HCT116 (cell line): ENCODE measurements around the gene OR4E1. TPM values are rescaled to one million over a fixed set of nuclear protein-coding genes. Genes with fewer than 3 reads are reported as not detected.
"Not testable (repeated sequence)": the region's sequence is repeated elsewhere in the genome, so short reads cannot be mapped to it uniquely, and the experiment has no call there.

Experiments used
- ATAC-seq: fragments of 200-7000 bp; cut with Tn5 transposase; 2 replicates; pipeline ENCODE4 v1.9.1; 2020; ENCODE audit warnings: mild to moderate bottlenecking, moderate library complexity
- BruUV-seq: library from RNA; stranded (reverse); fragments of 400-500 nt; replicated peaks from 2 replicates; lab custom pipeline; 2021; lab: Mats Ljungman, UMichigan
- CTCF ChIA-PET: fragments of 300-600 bp; sonication (Branson Sonifier 250); formaldehyde crosslinking; loops from one replicate; lab custom pipeline; 2021; ENCODE audit warnings: antibody characterized with exemption; lab: Charles Lee
- POLR2A ChIA-PET: fragments of 300-600, 350-600 bp; sonication (Branson Sonifier 250); formaldehyde crosslinking; loops from one replicate; lab custom pipeline; 2021; ENCODE audit warnings: antibody characterized with exemption; lab: Charles Lee
- RAD21 ChIA-PET, 2 experiments: fragments of 300-600 bp; sonication (Branson Sonifier 250); formaldehyde crosslinking; loops; one replicate each; lab custom pipeline; 2023; ENCODE audit warnings: low total read pairs in 2 of 2; ENCODE audit not compliant: uncharacterized antibody in 2 of 2, unreplicated experiment in 2 of 2, low non-redundant PET in 1 of 2; lab: Charles Lee
- DNase-seq: peaks from one replicate; pipeline ENCODE4 v3.0.0-alpha.2; 2010; ENCODE audit warnings: low read depth, low spot score
- H2AFZ ChIP-seq: fragments of 200-600 bp; shearing (Covaris generic), sonication (generic); 2 replicates; pipeline ENCODE4 v1.6.1; 2017; ENCODE audit warnings: low read depth, mixed run types, mixed read lengths, antibody characterized with exemption, low read length; ENCODE audit not compliant: poor library complexity, severe bottlenecking
- H3K27ac ChIP-seq: 2 replicates; pipeline ENCODE4 v1.5.1; 2012; ENCODE audit warnings: low read depth, low read length
- H3K27me3 ChIP-seq: fragments of 200-600 bp; sonication (generic); 2 replicates; pipeline ENCODE4 v1.6.1; 2016; ENCODE audit warnings: mixed run types, low read length, mixed read lengths; ENCODE audit not compliant: insufficient read depth
- H3K36me3 ChIP-seq, 2 experiments: fragments of 200-500 bp in 1 of 2; fragments of 200-600 bp in 1 of 2; sonication (Bioruptor generic) in 1 of 2; sonication (generic) in 1 of 2; 2 replicates each; pipeline versions ENCODE4 v1.5.1 to v1.6.1; 2014 to 2016; ENCODE audit warnings: low read length in 2 of 2, inconsistent platforms in 1 of 2, mixed read lengths in 1 of 2, mixed run types in 1 of 2; ENCODE audit not compliant: insufficient read depth in 2 of 2, control insufficient read depth in 1 of 2
- H3K4me1 ChIP-seq, 2 experiments: fragments of 200-600 bp in 1 of 2; sonication (generic) in 1 of 2; 2 replicates each; pipeline versions ENCODE4 v1.5.1 to v1.6.1; 2012 to 2017; ENCODE audit warnings: low read length in 2 of 2, inconsistent platforms in 1 of 2, mild to moderate bottlenecking in 1 of 2, mixed read lengths in 1 of 2, mixed run types in 1 of 2, moderate library complexity in 1 of 2; ENCODE audit not compliant: insufficient read depth in 2 of 2, control insufficient read depth in 1 of 2
- H3K4me2 ChIP-seq: fragments of 200-600 bp; sonication (generic); 2 replicates; pipeline ENCODE4 v1.6.1; 2017; ENCODE audit warnings: mixed run types, low read length, mixed read lengths
- H3K4me3 ChIP-seq, 2 experiments: fragments of 200-600 bp in 1 of 2; sonication (generic) in 1 of 2; replicated peaks in 1 of 2; 2 replicates each; pipeline ENCODE4 v1.5.1; 2011 to 2016; ENCODE audit warnings: low read length in 2 of 2, control low read depth in 1 of 2, low read depth in 1 of 2, mild to moderate bottlenecking in 1 of 2, mixed read lengths in 1 of 2, mixed run types in 1 of 2
- H3K79me2 ChIP-seq: fragments of 200-600 bp; sonication (generic); 2 replicates; pipeline ENCODE4 v1.6.1; 2017; ENCODE audit warnings: mild to moderate bottlenecking, mixed run types, low read length, moderate library complexity, mixed read lengths; ENCODE audit not compliant: insufficient read depth
- H3K9ac ChIP-seq: fragments of 200-600 bp; sonication (generic); 2 replicates; pipeline ENCODE4 v1.6.1; 2016; ENCODE audit warnings: low read length, mixed read lengths
- H3K9me2 ChIP-seq: fragments of 200-600 bp; sonication (generic), shearing (Covaris generic); 2 replicates; pipeline ENCODE4 v1.6.1; 2017; ENCODE audit warnings: mixed run types, mild to moderate bottlenecking, moderate library complexity; ENCODE audit not compliant: insufficient read depth
- H3K9me3 ChIP-seq, 2 experiments: fragments of 200-500 bp in 1 of 2; fragments of 200-600 bp in 1 of 2; sonication (Bioruptor generic) in 1 of 2; sonication (generic) in 1 of 2; 2 replicates each; pipeline ENCODE4 v1.6.1; 2014 to 2017; ENCODE audit warnings: low read length in 2 of 2, mixed read lengths in 2 of 2, inconsistent platforms in 1 of 2, low read depth in 1 of 2, mild to moderate bottlenecking in 1 of 2, mixed run types in 1 of 2, moderate library complexity in 1 of 2; ENCODE audit not compliant: control insufficient read depth in 1 of 2, insufficient read depth in 1 of 2
- H4K20me1 ChIP-seq: fragments of 200-600 bp; sonication (generic), shearing (Covaris generic); 2 replicates; pipeline ENCODE4 v1.6.1; 2017; ENCODE audit warnings: mixed run types, mild to moderate bottlenecking, moderate library complexity; ENCODE audit not compliant: insufficient read depth
- CBX3 ChIP-seq: IDR thresholded peaks from 2 replicates; pipeline ENCODE4 v1.6.1; 2012; ENCODE audit warnings: low read depth
- CEBPB ChIP-seq: IDR thresholded peaks from 2 replicates; pipeline ENCODE4 v1.6.1; 2012; ENCODE audit warnings: low read depth
- EGR1 ChIP-seq: IDR thresholded peaks from 2 replicates; pipeline ENCODE4 v1.6.1; 2012; ENCODE audit warnings: low read depth
- POLR2A ChIP-seq: IDR thresholded peaks from 2 replicates; pipeline ENCODE4 v1.7.0; 2011; ENCODE audit warnings: borderline replicate concordance; ENCODE audit not compliant: insufficient read depth, insufficient read length; ENCODE audit errors: extremely low read depth
- RAD21 ChIP-seq: IDR thresholded peaks from 2 replicates; pipeline ENCODE4 v1.6.1; 2012; ENCODE audit warnings: low read depth, mild to moderate bottlenecking
- SIN3A ChIP-seq: IDR thresholded peaks from 2 replicates; pipeline ENCODE4 v1.6.1; 2012; ENCODE audit warnings: low read depth
- SP1 ChIP-seq: IDR thresholded peaks from 2 replicates; pipeline ENCODE4 v1.6.1; 2012; ENCODE audit warnings: low read depth
- TCF7L2 ChIP-seq: IDR thresholded peaks from 2 replicates; pipeline ENCODE4 v1.7.0; 2011; ENCODE audit warnings: borderline replicate concordance, inconsistent platforms; ENCODE audit not compliant: insufficient read depth, insufficient read length; ENCODE audit errors: extremely low read depth
- ZFX ChIP-seq: fragments of 450-650 bp; IDR thresholded peaks from 2 replicates; pipeline ENCODE4 v1.6.1; 2017
- ZNF274 ChIP-seq: fragments of 200-500 bp; sonication (Bioruptor generic); IDR thresholded peaks from 2 replicates; pipeline ENCODE4 v1.6.1; 2014; ENCODE audit warnings: mild to moderate bottlenecking, low read depth, low read length, inconsistent platforms
- intact Hi-C: fragments of 100-400 bp; cut with micrococcal nuclease; formaldehyde crosslinking; loops from 2 replicates; pipeline ENCODE4 v1.10.0; 2022
- total RNA-seq: library from RNA; stranded (reverse); gene quantifications from one replicate; pipeline ENCODE4 v1.2.1, GENCODE V29; 2021; ENCODE audit not compliant: unreplicated experiment
- TF ChIP-seq, protein P1 (sequence below), 3 experiments: fragments of 200-600 bp in 1 of 3; sonication (generic) in 1 of 3; IDR thresholded peaks in 2 of 3; conservative IDR thresholded peaks in 1 of 3; 2 replicates each; pipeline ENCODE4 v1.5.1; 2012 to 2017; ENCODE audit warnings: low read depth in 2 of 3, low read length in 2 of 3, antibody characterized with exemption in 1 of 3, borderline replicate concordance in 1 of 3, control low read depth in 1 of 3, mild to moderate bottlenecking in 1 of 3, mixed read lengths in 1 of 3, mixed run types in 1 of 3, moderate library complexity in 1 of 3; ENCODE audit not compliant: insufficient read depth in 1 of 3

Gene OR4E1
- total RNA-seq, 1 experiment from 2014 or later, result not detected

DNA sequence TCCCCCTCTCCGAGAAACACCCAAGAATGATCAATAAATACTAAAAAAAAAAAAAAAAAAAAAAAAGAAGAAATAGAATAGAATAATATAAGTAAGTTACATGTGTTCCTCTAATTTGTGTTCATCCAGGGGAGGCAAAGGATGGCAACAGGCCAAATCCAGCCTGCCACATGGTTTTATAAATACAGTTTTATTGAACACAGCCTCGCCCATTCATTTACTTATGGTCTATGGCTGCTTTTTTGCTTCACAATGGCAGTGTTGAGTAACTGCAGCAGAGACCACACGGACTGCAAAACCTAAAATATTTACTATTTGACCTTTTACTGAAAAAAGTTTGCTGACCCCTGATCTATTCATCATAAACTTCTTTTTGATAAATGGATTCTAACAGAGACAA is 24.9 kb upstream of the OR4E1 start:
- H4K20me1 ChIP-seq, CTCF ChIA-PET: not testable (repeated sequence)

DNA sequence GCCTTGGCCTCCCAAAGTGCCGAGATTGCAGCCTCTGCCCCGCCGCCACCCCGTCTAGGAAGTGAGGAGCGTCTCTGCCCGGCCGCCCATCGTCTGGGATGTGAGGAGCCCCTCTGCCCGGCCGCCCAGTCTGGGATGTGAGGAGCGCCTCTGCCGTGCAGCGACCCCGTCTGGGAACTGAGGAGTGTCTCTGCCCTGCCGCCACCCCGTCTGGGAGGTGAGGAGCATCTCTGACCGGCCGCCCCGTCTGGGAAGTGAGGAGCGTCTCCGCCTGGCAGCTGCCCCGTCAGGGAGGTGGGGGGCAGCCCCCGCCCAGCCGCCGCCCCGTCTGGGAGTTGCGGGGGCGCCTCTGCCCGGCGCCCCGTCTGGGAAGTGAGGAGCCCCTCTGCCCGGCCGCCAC is 24.0 kb upstream of the OR4E1 start:
- intact Hi-C loops, H3K79me2 ChIP-seq, H2AFZ ChIP-seq, BruUV-seq, POLR2A ChIA-PET, H4K20me1 ChIP-seq, RAD21 ChIA-PET, H3K9me3 ChIP-seq, H3K4me3 ChIP-seq, CTCF ChIA-PET, ATAC-seq, DNase-seq, H3K9ac ChIP-seq, H3K36me3 ChIP-seq, H3K9me2 ChIP-seq, H3K4me1 ChIP-seq, H3K27ac ChIP-seq, H3K4me2 ChIP-seq: not testable (repeated sequence)
- peaks cover 11% of the 10 kb centered on the region; the same call in 1 of the 2 replicates for H3K27me3 ChIP-seq

More for the DNA sequence above, 24.9 kb upstream of the OR4E1 start:
- POLR2A ChIA-PET, H3K36me3 ChIP-seq, H3K4me3 ChIP-seq, H3K4me2 ChIP-seq, ATAC-seq, H2AFZ ChIP-seq, H3K9ac ChIP-seq, DNase-seq, intact Hi-C loops, H3K79me2 ChIP-seq, BruUV-seq, H3K9me2 ChIP-seq, H3K9me3 ChIP-seq, RAD21 ChIA-PET, H3K27ac ChIP-seq, H3K4me1 ChIP-seq: not testable (repeated sequence)
- H3K27me3 ChIP-seq, result peaks cover 12% of the 10 kb centered on the region; the same call in 1 of the 2 replicates

DNA sequence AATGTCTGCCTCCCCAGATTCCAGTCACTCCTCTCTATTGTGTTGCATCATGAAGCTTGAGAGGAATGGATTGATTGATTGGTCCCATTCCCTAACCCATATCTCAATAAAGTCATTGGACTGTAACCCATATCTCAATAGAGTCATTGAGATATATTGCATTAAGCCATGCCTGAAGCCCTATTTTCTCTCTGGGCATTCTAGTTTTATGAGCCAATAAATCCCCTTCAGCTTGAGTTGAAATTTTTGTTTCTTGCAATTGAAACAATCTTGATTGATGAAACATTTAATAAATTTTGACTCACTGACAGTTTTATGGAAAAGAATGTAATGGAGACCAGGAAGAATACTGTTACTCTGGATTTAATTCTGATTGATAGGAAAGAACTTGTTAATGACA is 20.8 kb upstream of the OR4E1 start:
- CTCF ChIA-PET, result interaction anchor here (2.6 kb wide), 1 partner anchor 29 kb away, joined by 7 read pairs; no protein-coding TSS in a partner anchor

More for the DNA sequence above, 20.8 kb upstream of the OR4E1 start:
- Histone ChIP-seq H3K9ac (no peak overlapping the region), H3K36me3 (no peaks in the 10 kb centered on the region), H3K79me2 (no peaks in the 10 kb centered on the region), H3K27ac (no peak overlapping the region), H3K4me1 (no peaks in the 10 kb centered on the region), H4K20me1 (no peaks in the 10 kb centered on the region), H3K27me3 (peaks cover 7% of the 10 kb centered on the region), H3K4me2 (no peak overlapping the region), H3K9me3 (no peaks in the 10 kb centered on the region), H3K4me3 (no peak overlapping the region), H2AFZ (no peak overlapping the region), H3K9me2 (no peaks in the 10 kb centered on the region)
- POLR2A ChIA-PET, result no interaction called here
- intact Hi-C loops, result no loop called here
- RAD21 ChIA-PET, result no interaction called here
- BruUV-seq, result no TSS peak
- TF ChIP-seq SIN3A (no peak), ZFX (no peak), ZNF274 (no peak), CEBPB (no peak), RAD21 (no peak), CBX3 (no peak), POLR2A (no peak), TCF7L2 (no peak), SP1 (no peak), EGR1 (no peak)
- TF ChIP-seq, protein P1, sequence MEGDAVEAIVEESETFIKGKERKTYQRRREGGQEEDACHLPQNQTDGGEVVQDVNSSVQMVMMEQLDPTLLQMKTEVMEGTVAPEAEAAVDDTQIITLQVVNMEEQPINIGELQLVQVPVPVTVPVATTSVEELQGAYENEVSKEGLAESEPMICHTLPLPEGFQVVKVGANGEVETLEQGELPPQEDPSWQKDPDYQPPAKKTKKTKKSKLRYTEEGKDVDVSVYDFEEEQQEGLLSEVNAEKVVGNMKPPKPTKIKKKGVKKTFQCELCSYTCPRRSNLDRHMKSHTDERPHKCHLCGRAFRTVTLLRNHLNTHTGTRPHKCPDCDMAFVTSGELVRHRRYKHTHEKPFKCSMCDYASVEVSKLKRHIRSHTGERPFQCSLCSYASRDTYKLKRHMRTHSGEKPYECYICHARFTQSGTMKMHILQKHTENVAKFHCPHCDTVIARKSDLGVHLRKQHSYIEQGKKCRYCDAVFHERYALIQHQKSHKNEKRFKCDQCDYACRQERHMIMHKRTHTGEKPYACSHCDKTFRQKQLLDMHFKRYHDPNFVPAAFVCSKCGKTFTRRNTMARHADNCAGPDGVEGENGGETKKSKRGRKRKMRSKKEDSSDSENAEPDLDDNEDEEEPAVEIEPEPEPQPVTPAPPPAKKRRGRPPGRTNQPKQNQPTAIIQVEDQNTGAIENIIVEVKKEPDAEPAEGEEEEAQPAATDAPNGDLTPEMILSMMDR (IDR thresholded peaks at IDR 0.05 in 2 of 3, conservative IDR thresholded peaks at IDR 0.05 in 1 of 3; ENCODE audit: borderline replicate concordance in 1 of 3, insufficient read depth in 1 of 3, low read depth in 2 of 3, low read length in 2 of 3), result no peak
- no peak for ATAC-seq
- no peak for DNase-seq
